ENCODE data around the gene KLHL25.

The KLHL25 gene

DNA sequence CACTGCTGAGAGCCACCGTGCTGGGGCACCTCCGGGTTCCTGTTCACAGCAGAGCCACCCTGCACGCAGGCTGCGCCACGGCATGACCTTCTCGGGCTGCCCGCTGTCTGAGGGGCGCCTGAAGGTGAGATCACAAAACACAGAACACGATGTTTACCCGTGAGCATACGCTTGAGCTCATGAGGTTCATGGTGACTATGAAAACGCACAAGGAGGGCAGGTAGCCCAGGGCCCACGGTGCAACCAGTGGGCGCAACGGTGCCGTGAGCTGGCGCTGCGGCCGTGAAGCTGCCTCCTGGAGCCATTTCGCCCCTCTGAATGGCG, 36.1 kb downstream of the KLHL25 start:
- DNase-seq = no peak

- peak in 1 of 2 donors; percentile 5 for DNase-seq
Observed at GRCh38 chr15:85757939-85758654, 36.6 kb downstream of the KLHL25 start.

DNA sequence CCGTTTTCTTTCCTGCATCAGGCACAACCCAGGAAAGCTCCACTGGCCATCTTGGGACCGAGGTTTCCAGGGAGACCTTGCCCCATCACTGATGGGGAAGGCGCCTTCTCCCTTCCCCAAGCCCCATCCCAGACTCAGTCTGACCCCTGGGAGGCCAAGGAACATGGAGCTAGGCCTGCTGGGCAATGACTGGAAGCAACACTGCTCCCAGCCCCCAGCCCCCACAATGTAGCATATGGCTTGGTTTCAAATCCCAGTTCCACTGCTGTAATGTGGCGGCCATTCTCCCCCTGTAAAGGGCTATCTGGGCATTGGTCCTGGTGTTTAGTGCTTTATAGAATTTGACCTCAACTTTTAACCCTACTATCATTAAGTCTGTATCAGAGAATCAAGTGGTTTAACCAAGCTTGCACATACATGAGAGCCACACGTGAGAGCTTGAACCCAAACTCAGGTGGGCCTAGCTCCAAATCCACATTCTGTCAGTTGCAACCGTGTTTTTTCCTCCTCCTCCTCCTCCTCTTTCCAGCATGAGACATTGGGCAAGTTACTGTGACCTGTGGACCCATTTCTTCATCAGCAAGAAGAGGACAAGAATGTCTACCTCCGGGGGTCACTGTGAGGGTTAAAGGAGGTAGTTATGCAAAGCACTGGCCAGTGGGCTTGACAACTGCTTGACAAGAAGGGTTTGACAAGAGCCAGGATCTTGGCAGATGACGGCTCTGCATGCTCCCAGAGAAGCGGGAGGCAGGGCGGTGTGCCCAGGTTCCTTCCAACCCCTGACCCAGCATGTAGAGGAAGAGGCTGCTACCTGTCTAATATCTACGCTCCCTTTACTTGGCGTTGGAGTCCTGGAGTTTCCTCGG, 37.4 kb downstream of the KLHL25 start:
- DNase-seq = no peak

DNA sequence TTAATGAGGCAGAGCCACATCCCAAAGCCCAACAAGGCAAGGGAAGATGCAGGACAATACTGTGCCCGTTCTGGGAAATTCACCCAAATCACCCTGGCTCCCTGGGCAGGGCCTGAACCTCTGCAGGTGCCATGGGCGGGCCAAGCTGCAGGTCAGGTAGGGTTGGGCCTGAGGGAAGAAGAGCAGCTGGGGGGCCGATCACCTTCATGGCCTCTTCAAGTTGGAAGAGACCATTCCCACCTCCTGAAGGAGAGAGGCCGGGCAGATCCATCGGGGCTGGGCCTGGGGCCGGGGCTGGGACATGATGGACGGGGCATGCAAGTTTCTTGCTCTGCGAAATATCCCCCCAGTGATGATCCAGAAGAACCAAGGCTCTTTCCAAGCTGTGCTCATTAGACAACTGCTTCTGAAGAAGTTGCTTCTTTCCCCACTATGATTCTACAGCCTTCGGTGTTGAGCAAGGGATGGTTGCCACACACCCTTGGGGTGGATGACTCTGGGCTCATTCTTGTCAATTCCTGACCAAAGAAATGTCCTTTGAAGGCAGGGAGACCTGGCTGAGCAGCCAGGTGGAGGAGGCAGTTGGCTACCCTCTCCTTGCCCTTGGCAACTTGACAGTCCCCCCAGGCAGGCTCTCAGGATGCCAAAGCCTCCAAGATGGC, 38.2 kb downstream of the KLHL25 start:
- DNase-seq = peak; percentile 60 to 72

DNA sequence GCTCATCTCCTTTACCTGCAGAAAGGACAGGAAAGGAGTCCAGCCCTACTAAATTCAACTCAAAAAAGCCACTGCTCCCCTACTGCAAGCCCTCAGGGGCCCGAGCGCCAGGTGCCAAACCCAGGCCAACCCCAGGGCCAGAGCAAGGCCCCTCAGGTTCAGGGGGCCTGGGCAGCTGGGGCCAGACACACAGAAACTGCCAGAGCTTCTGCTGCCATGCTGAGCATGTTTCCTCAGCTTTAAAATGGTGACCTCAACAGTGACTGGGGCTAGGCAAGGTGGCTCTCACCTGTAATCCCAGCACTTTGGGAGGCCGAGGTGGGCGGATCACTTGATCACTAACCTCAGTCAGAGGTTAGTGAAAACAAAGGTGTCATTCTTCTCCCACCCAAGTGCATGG, 38.8 kb downstream of the KLHL25 start:
- no peak for DNase-seq

GRCh38 chr15:85755471-85755870, 39.3 kb downstream of the KLHL25 start:
- DNase-seq = no peak

DNA sequence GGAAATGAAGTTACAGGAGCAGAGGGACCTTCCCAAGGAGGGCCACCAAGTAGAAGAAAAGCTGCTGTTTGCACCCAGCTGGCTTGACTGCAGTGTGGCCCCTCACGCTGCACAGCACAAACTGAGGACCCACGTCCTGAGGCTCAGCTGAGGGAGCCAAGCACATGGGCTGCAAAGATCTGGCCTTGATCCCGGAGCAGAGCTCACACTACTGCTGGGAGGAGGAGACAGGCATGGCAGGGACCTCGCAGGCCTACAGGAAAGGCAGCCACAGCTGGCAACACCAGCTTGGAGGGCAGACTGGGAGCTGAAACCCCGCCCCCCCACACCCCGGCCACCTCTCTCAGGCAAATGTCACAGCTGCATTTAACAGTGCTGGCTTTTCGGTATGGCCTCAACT, 39.7 kb downstream of the KLHL25 start:
- no peak for DNase-seq

DNA sequence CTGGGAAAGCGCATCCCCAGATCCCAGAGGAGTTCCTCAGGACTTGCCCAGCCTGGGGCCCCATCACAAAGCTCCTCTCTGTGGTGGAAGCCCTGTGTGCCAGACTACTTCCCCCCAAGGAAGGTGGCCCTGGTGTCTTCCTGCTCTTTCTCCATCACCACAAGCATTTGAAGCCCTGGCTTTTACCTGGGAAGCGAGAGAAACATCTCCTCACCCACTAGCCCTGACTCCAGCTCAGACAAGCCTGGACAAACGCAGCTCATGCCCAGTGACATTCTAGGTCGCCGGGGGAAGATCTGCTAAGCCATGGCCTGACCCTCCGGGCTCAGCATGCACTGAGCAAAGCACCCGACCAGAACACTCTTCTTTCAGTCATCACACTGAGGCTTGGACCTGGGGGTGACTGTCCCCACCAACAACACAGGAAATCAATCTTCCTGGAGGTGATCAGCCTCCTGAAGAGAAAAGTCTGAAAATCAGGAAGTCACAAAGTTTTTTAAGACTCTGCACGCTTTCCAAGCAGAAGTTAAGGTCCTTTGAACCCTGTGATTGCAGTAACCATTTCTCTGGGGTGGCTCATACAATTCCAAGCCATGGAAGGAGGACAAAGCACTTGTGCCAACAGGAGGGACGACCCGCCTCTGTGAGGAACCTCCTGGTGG, 40.8 kb downstream of the KLHL25 start:
- no peak for DNase-seq

GRCh38 chr15:85753261-85753660, 41.5 kb downstream of the KLHL25 start:
- no peak for DNase-seq

- DNase-seq = no peak
Observed at GRCh38 chr15:85752491-85752961, 42.2 kb downstream of the KLHL25 start.

DNA sequence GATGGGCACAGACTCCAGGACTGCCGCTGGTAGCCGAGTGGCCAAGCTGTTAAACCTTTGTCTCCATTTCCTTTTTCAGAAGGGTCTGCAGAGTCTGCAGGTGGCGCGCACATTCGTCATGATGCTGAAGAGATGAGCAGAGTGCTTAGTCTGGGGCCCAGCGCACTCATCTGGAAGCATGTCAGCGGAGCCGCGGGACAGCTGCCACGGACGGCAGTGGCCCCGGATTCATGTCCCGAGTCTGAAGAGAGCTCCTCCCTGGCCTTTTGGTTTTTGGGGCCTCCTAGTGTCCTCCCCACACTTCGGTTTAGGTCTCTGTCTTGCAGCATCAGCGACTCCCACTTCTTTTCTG, 42.6 kb downstream of the KLHL25 start:
- no peak for DNase-seq

GRCh38 chr15:85751291-85752123, 43.2 kb downstream of the KLHL25 start:
- no peak for DNase-seq

DNA sequence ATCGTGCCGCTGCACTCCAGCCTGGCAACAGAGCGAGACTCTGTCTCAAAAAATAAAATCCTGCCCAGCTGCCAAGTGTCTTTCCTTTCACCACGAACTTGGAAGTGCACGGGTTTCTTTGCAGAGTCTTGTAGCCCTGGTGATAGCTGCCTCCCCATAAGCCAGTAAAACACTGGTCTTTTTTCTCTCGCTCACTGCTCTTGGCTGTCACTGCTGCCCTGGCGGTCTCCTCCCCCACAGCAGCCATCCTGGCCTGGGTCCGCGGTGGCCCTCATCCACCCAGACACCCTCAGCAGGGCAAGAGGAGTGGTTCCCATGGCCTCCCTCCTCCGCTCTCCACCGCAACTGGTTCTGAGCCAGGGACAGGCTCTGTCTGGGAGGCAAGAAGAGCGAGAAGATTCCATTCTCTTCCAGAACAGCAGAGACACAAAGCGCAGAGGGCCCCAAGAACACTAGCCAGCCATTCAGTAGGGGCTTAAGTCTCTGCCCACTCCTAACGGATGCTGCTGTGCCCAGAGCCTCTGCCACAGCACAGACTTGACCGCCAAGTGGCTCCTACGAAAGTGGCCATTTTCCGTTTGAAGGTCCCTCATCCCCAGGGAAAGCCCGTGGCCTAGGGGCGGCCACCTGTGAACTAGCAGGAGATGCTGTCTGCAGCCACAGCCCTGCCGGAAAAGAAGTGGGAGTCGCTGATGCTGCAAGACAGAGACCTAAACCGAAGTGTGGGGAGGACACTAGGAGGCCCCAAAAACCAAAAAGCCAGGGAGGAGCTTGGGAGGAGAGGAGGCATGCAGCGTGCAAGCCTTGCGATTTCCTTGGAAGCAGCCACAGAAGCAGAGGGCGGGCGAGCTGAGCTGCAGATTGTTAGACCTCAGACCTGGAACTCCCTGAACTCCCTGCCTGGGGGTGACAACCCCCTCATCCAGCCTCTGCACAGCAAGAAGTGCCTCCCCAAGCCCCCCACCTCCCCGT, 44.1 kb downstream of the KLHL25 start:
- DNase-seq = no peak

DNA sequence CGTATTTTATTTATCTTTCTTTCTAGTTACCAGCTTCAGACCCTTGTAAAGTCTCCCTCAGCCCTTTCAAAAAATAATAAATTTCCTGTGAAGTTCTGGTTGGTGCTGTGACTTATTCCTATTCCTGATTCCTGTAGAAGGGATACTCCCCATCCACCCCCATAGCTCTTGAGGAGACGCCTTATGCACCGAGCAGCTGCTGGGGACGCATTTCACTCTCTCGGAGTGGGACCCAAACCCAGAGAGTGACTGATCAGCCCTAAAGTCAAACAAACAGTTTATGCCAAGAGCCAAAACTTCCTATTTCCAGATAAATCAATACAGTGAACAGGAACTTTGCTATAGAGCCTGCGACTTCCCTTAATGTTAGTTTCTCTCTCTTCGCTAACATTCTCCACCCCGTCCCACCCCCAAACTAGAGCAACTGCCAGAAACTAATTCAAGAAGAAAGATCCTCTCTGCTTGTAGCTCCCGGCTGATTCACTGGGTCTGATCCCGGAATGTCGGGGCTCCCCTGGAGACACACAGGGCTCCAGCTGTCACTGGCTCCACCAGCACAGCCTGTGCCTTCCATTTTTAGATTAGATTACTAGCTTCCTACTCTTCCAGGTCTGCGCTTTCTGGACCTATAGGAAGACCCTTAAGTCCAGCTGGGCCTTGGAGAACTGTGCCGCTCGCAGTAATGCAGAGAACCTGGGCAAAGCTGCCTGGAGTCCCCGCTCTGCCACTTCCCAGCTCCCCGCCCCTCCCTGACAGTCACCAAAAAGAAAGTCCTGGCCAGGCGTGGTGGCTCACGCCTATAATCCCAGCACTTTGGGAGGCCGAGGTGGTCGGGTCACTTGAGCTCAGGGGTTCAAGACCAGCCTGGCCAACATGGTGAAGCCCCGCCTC, 45.2 kb downstream of the KLHL25 start:
- DNase-seq = peak in 1 of 2 donors; percentile 3

DNA sequence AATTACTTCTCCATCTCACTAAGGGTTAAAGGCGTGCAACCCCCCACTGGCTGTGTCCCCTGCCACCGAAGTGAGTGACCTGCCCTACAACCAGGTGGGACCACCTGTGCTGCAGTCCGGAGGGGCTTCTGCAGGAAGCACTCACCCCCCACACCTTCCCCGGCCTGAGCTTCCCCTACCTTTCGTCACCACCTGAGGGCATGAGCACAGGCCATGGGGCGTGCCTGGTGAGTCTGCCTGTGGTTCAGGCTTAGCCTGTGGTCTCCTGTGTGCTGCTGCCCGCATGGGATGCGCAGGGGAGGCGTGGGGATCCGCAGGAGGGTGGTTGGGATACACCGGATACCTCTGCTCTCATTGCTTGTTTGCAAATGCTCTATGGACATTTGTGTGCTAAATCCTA, 46.0 kb downstream of the KLHL25 start:
- DNase-seq = no peak

DNA sequence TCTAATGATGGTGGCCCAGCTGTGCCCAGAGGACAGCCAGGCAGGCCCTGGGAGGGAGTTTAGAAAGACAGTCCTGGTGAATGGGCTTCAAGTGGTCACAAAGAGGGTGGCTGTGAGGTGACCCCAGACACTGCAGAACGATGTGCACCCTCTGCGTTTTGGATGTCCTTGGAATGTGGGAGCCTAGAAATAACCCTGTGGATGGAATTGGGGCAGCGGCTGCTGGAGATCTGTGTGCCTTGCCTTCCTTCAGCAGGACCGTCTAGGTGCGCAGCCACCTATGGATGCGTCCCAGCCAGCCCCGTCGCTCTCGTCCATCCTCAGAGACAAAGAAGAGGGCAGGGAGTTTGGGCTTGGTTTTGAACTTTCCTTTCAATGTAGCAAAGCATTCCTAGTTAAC, 46.5 kb downstream of the KLHL25 start:
- no peak for DNase-seq

DNA sequence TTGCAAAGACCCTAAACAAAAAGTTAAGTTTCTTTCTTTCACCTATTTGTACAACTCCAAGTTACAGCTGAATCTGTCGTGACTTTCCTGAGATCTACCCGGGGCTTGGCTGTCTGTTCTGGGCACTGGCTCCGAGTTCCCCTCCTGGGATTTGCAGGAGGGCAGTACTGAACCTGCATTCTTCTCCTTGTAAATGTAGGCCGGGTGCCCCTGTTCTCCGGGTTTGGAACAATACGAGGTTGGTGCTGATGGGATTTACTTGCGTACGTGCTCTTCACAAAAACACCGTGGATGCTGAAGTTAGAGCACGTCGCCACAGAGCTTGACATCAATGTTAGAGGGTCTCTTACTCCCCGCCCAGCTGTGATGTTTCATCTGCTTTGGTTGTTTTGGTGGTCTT, 48.1 kb downstream of the KLHL25 start:
- no peak for DNase-seq

- no peak for DNase-seq
Observed at GRCh38 chr15:85745525-85746150, 49.1 kb downstream of the KLHL25 start.

GRCh38 chr15:85745023-85745422, 49.7 kb downstream of the KLHL25 start:
- DNase-seq = no peak

- DNase-seq = no peak
Observed at GRCh38 chr15:85744579-85744978, 50.1 kb downstream of the KLHL25 start.

Data from inflammatory macrophage treated with lipopolysaccharide for 1 hour (primary cell).